ENCODE data around the gene SHISA3.
A peak's percentile ranks its signal among the peaks of the same experiment; 100 is the strongest.

DNA sequence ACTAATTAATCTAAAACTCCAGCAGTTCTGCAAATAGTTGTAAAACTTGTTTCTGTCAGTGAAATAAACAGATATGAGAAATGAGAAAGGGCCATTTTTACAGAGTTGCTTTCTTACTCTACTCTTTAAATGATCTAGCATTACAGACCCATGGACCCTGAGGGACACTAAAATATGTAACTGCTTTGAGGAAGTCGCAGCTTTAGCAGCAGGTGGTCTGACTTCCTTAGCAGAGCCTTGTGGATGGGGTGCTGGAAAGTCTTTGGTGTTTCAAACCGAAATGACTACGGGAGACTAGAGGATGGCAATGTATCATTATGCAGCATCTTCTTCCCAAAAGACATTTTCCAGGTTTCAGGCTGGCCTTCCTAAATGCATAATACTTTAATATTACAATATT is 18.7 kb downstream of the SHISA3 start:
- TF ChIP-seq POLR2AphosphoS5 (IDR thresholded peaks at IDR 0.05; ENCODE audit: low read depth, low read length) (no peak), POLR2A (IDR thresholded peaks at IDR 0.05; ENCODE audit: low read depth, low read length) (no peak), POU2F2 (IDR thresholded peaks at IDR 0.05; ENCODE audit: low read depth, low read length) (no peak), SPI1 (IDR thresholded peaks at IDR 0.05; ENCODE audit: low read depth, low read length) (peak; percentile 58), TAF1 (IDR thresholded peaks at IDR 0.05; ENCODE audit: low read depth, low read length) (no peak)
